ENCODE data around the gene PEX14.

DNA sequence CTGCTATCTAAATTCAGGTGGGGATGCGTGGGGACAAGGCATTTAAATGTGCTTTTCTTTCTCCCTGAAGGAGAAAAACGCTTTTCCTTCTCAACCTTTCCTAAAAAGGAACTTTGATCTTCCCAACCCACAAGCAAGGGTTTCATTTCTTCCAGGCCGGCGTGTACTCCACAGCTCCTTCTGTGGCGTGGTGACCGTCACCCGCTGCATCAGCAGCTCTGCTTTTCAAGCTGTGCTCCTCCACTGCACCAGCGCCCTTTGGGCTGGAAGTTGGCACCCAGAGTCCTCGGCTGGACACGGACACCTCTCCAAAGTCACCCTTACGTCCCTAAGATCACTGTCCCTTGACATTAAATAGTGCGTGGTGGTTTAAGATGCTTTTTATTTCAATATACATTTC is 54.3 kb downstream of the PEX14 start:
- no peak for TF ChIP-seq POLR2A (IDR thresholded peaks at IDR 0.05)
- no peak for TF ChIP-seq CTCF (IDR thresholded peaks at IDR 0.05)
